ENCODE data around the gene ZFAND3.
"Not testable (repeated sequence)": the region's sequence is repeated elsewhere in the genome, so short reads cannot be mapped to it uniquely, and the experiment has no call there.

Gene ZFAND3

DNA sequence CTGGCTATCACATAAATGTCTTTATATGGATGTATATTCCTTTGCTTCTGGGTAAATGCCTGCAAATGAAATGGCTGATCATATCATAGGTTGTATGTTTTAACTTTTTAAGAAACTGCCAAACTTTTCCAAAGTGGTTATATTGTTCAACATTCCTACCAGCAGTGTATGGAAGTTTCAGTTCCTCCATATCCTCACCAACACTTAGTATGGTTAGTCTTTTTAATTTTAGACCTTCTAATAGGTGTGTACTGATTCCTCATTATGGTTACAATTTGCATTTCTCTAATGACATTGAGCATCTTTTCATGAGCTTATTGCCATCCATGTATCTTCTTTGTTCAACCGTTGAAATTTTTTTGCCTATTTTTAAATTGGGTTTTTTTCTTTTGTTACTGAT lies 155.4 kb downstream of the ZFAND3 start:
- DNase-seq, result no peak

DNA sequence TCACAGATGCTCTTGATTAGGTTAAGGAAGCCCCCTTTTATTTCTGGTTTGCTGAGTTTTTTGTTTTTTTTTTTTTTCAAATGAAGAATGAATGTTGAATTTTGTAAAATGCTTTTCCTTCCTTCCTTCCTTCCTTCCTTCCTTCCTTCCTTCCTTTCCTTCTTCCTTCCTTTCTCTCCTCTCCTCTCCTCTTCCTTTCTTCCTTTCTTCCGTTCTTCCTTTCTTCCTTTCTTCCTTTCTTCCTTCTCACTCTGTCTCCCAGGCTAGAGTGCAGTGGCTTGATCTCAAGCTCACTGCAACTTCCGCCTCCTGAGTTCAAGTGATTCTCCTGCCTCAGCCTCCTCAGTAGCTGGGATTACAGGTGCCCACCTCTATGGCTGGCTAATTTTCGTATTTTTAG lies 158.2 kb downstream of the ZFAND3 start:
- no peak for DNase-seq

DNA sequence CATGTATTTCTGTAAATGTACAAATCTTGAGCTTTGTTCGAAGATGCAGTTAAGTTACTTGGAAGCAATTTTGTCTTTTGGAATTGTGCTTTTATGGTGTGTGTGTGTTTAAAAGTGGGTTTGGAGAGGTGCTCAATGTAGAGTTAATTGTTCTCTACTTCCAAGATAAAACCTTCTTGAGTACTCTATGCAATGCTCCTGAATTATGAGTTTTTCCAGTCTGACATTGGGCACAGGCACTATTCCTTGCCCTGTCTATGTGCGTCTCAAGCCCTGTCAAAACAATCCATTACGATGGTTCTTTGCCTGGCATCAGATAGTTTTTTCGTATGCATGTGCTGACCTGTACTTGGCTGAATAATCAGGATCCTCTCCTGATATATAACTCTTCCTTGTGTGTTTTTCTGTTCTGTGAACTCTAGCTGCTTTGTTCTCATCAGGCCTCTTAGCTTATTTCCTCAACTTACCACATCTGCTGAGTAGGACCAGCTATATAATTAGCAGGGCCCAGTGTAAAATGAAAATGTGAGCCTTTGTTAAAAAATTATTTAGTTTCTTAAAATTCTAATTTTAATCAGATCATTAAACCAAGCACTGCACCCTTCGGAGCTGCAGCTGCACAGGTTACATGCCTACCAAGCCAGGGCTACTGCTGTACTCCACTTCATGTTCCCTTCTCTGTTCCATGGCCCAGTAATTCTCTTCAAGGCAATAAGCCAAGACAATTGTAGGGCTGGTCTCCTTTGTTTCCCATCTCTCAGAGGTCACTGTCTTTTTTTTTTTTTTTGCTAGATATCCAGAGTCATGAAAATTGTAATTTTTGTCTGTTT lies 160.1 kb downstream of the ZFAND3 start:
- no peak for DNase-seq

DNA sequence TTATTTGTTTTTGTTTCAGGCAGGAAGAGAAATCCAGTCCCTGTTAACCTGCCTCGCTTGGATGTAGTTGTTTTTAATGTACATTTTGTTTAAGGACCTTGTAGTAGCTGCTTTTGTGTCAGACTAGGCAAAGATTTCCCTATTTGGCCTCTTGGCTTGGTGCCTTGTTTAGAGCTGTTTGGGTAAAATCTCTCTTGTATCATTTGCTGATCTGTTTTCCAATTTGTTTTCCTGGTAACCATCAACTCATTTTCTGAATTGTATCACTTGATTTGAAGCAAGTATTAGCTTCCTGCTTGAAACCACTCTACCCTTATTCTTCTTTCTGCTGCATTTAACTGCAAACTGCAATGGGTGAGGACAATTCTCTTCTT lies 160.7 kb downstream of the ZFAND3 start:
- DNase-seq, result no peak

DNA sequence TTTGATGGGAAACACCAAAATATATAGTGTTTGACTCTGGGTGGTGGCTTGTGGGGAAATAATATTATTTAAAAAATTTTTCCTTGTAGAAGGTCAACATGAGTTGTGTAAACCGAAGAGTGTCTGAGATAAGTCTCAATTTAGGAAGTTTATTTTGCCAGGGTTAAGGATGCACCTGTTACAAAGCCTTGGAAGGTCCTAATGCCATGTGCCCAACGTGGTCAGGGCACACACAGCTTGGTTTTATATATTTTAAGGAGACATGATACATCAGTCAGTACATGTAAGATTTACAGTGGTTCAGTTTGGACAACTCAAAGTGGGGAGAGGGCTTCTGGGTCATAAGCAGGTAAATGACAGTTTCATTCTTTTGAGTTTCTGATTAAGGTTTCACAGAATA lies 162.1 kb downstream of the ZFAND3 start:
- DNase-seq, result no peak

DNA sequence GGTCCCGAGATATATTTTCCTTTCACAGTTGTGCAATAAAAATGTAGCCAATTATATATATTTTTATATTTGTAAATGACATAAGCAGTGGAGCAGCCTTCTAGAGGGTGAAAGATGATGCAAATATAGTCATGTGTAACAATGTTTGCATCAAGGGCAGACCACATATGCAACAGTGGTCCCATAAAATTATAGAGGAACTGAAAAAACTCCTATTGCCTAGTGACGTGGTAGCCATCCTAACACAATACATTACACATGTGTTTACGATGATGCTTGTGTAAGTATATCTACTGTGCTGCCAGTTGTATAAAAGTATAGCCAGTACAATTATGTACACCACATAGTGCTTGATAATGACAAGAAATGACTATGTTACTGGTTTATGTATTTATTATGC lies 162.8 kb downstream of the ZFAND3 start:
- no peak for DNase-seq

DNA sequence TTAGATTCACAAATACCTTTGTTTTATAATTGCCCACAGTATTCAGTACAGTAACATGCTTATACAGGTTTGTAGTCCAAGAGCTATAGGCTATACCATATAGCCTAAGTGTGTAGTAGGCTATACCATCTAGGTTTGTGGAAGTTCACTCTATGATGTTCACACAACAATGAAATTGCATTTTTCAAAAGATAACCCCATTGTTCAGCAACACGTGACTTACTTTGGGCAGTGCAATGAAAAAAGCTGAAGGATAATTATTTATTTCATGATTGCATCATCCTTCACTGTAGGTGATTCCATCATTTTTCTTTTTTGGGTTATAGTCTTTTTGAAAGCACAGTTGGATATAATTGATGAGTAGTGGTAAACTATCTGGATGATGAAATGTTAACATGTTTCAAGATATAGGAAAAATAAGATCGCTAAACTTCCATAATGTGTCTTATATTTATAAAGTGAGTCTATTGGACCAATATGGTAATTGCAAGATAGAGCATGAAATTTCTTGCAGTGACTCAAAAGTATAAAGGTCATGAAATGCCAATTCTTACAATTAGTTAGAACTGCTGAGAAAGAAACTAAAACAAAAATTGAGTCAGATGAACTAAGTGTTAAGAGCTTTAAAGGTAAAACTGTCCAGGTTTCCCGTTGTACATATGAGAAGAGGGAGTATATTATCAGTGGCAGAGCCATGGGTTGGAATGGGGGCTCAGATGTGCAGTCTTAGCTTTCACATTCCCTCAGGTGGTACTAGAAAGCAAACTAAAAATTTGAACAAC lies 164.4 kb downstream of the ZFAND3 start:
- no peak for DNase-seq

DNA sequence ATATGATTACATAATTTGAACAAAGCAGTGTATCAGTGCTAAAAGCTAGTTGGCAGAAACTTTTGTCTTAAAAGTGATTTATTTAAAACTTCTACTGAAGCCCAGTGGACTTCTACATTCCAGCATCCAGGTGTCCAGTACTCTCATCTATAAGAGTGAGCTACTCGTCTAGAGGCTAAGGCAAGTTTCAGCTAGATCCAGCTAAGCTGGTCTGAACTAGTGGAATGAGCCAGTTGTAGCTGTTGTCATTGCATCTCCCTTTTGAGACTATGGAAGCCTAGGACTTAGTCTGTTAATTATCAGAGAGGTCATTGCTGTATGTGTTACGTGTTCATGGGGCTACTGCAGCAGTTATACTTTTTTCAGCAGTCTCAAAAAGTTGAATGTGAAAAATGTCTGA lies 165.1 kb downstream of the ZFAND3 start:
- no peak for DNase-seq

DNA sequence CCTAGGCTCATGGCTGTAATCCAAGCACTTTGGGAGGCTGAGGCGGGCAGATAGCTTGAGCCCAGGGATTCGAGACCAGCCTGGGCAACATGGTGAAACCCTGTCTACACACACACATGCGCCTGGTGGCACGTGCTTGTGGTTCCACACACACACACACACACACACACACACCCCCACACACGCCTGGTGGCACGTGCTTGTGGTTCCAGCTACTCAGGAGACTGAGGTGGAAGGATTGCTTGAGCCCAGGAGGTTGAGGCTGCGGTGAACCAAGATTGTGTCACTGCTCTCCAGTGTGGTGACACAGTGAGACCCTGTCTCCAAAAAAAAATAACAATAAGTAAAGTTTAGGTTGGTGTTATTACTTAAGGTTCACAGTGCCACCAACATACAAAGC lies 165.8 kb downstream of the ZFAND3 start:
- DNase-seq, result no peak

DNA sequence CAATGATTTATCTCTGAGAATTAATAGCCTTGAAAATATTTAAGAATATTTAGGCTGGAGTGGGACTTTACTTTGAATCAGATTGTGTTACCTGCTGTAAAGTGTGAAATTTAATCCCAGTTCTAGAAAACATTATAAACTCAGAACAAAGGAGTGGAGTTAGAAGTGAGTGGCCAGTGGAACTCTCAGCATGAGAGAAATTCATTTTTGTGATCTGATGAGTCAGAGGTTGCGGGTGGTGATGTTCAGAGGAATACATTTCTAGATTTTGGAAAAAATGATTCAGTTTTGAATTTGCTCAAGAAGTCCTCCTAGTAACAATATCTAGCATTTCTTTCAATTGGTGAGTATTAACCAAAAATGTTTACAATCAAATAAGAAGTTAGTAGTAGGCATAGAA lies 167.5 kb downstream of the ZFAND3 start:
- no peak for DNase-seq

DNA sequence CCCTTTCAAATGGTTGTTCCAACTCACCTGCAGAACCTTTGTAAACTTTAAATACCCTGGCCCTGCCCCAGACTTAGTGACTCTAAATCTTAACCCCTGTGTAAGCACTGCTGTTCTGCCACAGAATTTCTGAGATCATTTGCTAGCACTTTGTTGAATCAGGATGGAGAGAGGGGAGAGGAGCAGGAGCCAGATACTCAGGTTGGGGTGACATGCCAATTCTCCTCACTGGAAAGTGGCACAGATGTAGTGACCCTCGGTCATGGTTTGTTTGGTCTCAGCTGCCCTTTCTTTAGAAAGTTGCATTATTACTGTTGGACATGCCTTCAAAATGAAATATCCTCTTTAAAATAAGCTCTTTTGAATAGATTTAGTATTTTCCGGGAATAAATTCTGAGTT lies 168.0 kb downstream of the ZFAND3 start:
- DNase-seq, result no peak

DNA sequence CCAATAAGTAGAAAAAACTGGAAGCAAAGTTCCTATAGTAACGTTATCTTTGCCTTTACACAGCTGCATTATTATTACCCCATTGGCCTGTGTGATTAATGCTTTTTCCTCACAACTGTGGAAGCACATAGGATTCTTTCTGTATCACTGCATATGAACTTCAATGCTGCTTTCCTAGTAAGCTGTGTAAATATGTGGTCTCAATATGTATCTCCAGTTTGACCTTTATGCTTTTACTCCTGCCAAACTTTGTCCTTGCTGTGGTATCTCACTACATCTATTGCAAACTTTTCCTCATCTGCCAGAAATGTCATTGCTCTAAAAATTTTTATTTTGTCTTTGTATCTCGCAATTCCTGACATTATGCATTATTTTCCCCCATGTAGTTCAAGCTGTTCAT lies 168.6 kb downstream of the ZFAND3 start:
- no peak for DNase-seq

DNA sequence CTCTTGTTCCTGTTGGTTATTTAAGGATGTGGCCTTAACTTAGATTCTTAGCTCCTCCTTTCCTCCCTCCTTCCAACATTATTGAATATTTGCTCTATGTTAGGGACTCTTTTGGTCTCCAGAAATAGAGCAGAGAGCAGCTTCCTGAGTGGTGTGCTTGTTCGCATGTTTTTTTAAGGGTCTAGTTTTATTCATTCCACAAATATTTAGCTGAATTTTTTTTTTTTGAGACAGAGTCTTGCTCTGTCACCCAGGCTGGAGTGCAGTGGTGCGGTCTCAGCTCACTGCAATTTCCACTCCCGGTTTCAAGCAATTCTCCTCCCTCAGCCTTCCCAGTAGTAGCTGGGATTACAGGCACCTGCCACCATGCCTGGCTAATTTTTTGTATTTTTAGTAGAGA lies 169.2 kb downstream of the ZFAND3 start:
- DNase-seq, result no peak

DNA sequence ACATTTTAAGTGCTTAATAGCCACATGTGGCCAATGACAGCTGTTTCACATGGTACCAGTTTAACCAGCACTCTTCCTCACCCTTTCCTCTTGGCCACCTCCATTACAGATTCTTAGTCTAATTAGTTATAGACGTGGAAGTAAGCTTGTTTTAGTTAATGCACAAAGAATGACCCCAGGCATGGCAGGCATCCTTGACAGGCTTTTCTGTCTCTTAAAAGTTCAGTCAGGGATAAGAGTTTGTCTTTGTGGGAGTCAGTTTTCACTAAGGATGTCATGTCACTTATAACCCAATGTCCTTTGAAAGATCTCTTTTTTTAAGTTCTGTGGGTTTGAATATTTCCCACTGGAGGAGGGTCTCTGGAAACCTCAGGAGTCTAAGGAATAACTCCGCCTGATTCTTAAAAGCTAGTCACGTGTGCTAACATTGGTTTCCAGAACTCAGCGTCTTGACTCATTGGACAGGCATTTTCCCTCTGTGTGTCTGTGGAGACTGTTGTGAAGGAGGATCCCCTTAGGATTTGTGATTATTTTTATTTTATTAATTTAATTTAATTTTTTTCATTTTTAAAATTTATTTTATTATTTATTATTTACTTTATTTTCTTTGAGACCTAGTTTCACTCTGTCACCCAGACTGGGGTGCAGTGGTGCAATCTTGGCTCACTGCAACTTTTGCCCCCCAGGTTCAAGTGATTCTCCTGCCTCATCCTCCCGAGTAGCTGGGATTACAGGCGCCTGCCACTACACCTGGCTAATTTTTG lies 171.4 kb downstream of the ZFAND3 start:
- no peak for DNase-seq

DNA sequence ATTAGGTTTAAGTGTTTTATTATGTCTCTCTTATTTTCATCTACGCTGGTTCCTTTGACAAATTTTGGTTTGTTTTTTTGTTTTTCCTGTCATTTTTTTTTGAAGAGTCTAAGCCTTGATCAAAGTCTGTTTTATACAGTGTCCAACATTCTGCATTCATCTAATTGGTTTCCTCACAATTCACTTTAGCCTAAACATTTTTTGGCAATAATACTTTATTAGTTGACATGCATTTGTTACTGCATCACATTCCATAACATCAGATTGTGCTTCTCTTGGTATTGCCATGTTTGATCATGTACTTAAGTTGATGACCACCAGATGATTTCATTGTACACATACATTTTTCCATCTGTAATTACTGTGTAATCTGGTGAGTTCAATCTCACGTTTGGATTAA lies 173.2 kb downstream of the ZFAND3 start:
- DNase-seq, result no peak

DNA sequence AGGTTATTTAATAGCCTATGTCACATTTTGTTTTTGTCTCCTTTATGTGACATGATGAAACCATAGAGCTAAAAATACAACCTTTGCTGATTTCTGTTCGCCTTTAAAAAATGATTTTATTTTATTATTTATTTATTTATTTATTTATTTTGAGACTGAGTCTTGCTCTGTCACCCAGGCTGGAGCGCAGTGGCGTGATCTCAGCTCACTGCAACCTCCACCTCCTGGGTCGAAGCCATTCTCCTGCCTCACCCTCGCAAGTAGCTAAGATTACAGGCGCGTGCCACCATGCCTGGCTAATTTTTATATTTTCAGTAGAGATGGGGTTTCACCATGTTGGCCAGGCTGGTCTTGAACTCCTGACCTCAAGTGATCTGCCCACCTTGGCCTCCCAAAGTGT lies 173.7 kb downstream of the ZFAND3 start:
- not testable (repeated sequence) for DNase-seq

DNA sequence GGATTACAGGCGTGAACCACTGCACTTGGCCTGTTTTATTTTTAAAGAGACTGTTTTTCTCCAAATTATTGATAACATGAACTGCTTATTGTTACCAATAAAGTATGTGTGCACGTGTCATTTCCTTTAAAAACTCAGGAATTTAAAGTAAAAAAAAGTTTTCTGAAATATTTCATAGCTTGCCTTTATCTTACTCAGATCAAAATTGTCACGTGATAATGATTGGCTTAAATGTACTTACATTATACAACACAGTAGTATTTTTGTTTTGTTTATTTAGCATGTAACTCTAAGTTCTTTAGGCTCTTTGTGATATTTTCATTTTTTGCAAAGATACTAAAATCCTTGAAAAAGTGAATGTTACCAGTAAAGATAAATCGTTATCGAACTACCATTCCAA lies 174.1 kb downstream of the ZFAND3 start:
- DNase-seq, result no peak

DNA sequence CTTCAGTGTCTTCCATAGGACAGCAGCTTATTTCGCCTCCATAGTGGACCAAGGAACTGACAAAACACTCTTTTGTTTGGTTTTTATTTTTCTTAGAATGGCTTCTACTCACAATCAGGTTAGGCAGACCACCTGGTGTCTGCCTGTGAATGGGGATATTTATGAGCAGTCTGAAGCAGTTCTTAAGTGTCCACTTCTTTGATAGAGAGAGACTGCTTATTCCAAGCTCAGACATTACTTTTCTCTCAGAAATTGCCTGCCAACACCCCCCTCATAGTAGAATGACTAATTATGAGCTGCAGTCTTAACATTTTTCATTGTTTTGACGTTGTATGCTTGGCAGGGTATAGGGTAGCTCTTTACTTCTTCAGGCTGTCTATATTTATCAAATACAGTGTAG lies 174.7 kb downstream of the ZFAND3 start:
- no peak for DNase-seq

DNA sequence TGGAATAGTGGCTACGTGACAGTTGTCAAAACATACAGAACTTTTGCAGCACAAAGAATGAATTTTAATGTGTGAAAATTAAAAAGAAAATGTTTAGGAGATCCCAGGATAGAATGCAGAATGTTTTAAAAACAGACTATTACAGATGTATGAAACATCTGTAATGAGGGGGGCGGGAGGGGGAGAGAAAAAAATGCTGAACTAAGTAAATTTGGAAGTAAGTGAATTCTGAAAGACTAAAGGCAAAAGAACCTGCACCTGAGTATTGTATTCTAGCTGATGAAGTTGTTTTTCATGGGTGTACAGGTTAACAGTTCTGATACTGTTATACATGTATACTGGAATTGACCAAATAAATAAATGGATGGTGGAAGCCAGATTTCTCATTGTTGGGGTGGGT lies 178.8 kb downstream of the ZFAND3 start:
- DNase-seq, result no peak

DNA sequence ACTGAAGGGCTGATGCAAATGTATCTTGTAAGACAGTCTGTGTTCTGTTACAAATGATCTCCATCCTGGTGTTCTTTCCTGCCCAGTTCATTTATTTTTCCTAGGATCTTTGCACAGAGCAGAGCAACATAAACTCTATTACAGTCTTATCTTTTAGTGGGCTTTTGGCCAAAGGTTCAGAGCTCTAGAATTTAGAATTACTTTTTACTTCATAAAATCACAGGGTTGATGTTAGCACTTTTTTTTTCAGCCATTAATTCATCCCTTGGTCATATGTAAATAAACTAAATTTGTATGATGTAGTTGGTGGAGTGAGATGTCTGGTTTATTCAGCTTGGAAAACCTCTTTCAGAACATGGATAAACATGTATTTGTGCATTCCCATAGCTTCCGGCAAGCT lies 181.9 kb downstream of the ZFAND3 start:
- no peak for DNase-seq

DNA sequence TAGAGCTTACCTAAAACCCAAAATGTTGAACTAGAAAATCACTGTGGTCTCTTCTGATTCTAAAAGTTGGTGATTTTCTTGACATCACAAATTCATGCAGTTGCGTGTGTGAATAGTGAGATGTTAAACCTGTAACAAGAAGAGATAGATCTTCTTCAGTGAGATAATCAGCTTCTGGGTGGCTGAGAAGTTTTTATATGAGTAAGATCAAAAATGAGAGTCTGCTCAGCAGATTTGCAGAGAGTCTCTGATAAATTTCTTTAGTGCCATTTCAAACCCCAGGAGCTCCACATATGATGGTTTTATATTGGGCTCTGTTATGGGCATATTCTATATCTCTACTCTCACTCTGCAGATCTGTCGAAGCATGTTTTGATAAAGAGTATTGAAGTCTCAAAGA lies 185.4 kb downstream of the ZFAND3 start:
- no peak for DNase-seq

DNA sequence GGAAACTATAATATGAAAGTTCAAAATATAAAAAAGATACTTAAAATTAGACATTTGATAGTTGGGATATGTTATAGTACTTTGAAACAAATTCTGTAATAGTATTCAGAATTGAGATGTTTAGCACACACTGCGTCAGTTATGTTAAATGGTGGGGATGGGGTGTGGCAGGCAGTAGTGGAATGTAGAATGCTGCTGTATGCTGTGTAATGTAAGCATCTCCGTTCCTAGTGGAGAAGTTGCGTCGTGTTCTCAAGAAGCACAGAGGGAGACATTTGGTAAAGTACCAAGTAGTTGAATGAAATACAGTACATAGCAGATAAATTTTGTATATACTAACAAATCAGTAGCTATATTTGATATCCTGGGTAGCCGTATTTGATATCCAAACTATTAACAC lies 192.4 kb downstream of the ZFAND3 start:
- no peak for DNase-seq

DNA sequence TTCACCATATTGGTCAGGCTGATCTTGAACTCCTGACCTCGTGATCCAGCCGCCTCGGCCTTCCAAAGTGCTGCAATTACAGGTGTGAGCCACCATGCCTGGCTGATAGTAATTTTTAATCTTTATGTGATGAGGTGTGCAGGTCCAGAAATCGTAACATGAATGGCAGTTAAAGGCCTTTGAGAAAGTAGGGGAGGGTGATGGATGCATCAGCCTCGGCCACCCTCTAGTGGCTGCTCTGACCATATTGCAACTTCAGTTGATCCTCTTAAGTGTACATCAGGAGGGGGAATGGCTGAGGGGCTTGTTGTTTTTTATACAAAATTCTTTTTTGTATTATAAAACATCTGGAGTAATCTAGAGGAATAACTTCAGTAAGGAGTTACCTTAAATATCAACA lies 193.0 kb downstream of the ZFAND3 start:
- no peak for DNase-seq

DNA sequence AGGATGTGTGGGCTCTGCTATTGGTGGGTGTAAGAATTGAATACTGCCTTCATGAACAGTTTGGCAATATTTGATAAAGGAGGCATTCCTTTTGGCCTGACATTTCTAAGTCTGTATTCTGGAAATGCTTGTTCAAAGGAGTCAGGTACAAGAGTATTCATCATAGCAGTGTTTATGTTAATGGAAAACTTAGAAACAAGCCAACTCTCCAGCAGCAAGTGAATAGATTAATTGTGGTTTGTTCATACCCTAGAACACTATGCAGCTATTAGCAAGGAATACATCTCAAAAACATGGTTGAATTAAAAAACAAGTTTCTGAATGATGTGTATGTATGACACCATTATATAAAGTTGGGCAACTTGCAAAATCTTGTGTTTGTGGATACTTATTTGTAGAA lies 195.8 kb downstream of the ZFAND3 start:
- no peak for DNase-seq

Data from NCI-H2107 (cell line).